OCI-LY7 (cell line): Measurements from ENCODE around the gene NCBP1. TPM values are rescaled to one million over a fixed set of nuclear protein-coding genes. Genes with fewer than 3 reads are reported as not detected.
"Not testable (repeated sequence)": the region's sequence is repeated elsewhere in the genome, so short reads cannot be mapped to it uniquely, and the experiment has no call there.

Source experiments
- BruUV-seq: library from RNA; stranded (reverse); fragments of 400-500 nt; replicated peaks from 2 replicates; lab custom pipeline; 2021; lab: Mats Ljungman, UMichigan
- CTCF ChIA-PET: fragments of 300-600 bp; sonication (Branson Sonifier 250); formaldehyde crosslinking; loops from one replicate; lab custom pipeline; 2022; ENCODE audit warnings: antibody characterized with exemption; ENCODE audit not compliant: unreplicated experiment; lab: Charles Lee
- POLR2A ChIA-PET: fragments of 300-600 bp; sonication (Branson Sonifier 250); formaldehyde crosslinking; loops from one replicate; lab custom pipeline; 2022; ENCODE audit warnings: antibody characterized with exemption; lab: Charles Lee
- DNase-seq: peaks from one replicate; pipeline ENCODE4 v3.0.0-alpha.2; 2015; ENCODE audit warnings: low spot score
- H2AFZ ChIP-seq: fragments of 200-600 bp; sonication (generic), shearing (Covaris generic); 2 replicates; pipeline ENCODE4 v1.6.1; 2014; ENCODE audit warnings: mild to moderate bottlenecking, antibody characterized with exemption, low read length, moderate library complexity
- H3K27ac ChIP-seq: fragments of 200-600 bp; sonication (generic); 2 replicates; pipeline ENCODE4 v1.5.1; 2014; ENCODE audit warnings: mixed run types, low read depth, mild to moderate bottlenecking, moderate library complexity, low read length, inconsistent platforms; ENCODE audit not compliant: poor library complexity, severe bottlenecking
- H3K36me3 ChIP-seq: fragments of 200-600 bp; sonication (generic); 2 replicates; pipeline ENCODE4 v1.6.1; 2014; ENCODE audit warnings: mild to moderate bottlenecking, antibody characterized with exemption, low read length, moderate library complexity, mixed read lengths; ENCODE audit not compliant: insufficient read depth
- H3K4me1 ChIP-seq: fragments of 200-600 bp; sonication (generic); 2 replicates; pipeline ENCODE4 v1.5.1; 2014; ENCODE audit warnings: mild to moderate bottlenecking, low read length; ENCODE audit not compliant: insufficient read depth, poor library complexity, severe bottlenecking
- H3K4me2 ChIP-seq: fragments of 200-600 bp; sonication (generic); 2 replicates; pipeline ENCODE4 v1.6.1; 2014; ENCODE audit warnings: mild to moderate bottlenecking, low read length
- H3K4me3 ChIP-seq: fragments of 200-600 bp; sonication (generic); 2 replicates; pipeline ENCODE4 v1.5.1; 2014; ENCODE audit warnings: mild to moderate bottlenecking, low read depth, low read length; ENCODE audit not compliant: poor library complexity, severe bottlenecking
- H3K79me2 ChIP-seq: fragments of 200-600 bp; sonication (generic); 2 replicates; pipeline ENCODE4 v1.6.1; 2016; ENCODE audit warnings: low read depth, mild to moderate bottlenecking, low read length, moderate library complexity, mixed read lengths; ENCODE audit not compliant: insufficient read depth
- H3K9me2 ChIP-seq: fragments of 200-600 bp; sonication (generic); 2 replicates; pipeline ENCODE4 v1.6.1; 2016; ENCODE audit warnings: mild to moderate bottlenecking, low read length, mixed read lengths; ENCODE audit not compliant: insufficient read depth
- H3K9me3 ChIP-seq: fragments of 200-600 bp; sonication (generic); 2 replicates; pipeline ENCODE4 v1.6.1; 2014; ENCODE audit warnings: mild to moderate bottlenecking, mixed run types, low read length, mixed read lengths
- H4K20me1 ChIP-seq: fragments of 200-600 bp; sonication (generic); 2 replicates; pipeline ENCODE4 v1.6.1; 2014; ENCODE audit warnings: mild to moderate bottlenecking, antibody characterized with exemption, low read length, moderate library complexity, mixed read lengths; ENCODE audit not compliant: insufficient read depth
- CTCF ChIP-seq: fragments of 200-600 bp; sonication (generic); conservative IDR thresholded peaks from 2 replicates; pipeline ENCODE4 v1.5.1; 2014; ENCODE audit warnings: mild to moderate bottlenecking, antibody characterized with exemption, low read length, moderate library complexity, mixed read lengths
- EZH2phosphoT487 ChIP-seq: fragments of 200-600 bp; sonication (generic); IDR thresholded peaks from 2 replicates; pipeline ENCODE4 v1.6.1; 2018; ENCODE audit warnings: low read depth, borderline replicate concordance, mild to moderate bottlenecking, mixed run types, antibody characterized with exemption, low read length, moderate library complexity, mixed read lengths
- intact Hi-C: fragments of 100-400 bp; cut with micrococcal nuclease; formaldehyde crosslinking; loops from one replicate; pipeline ENCODE4 v1.10.0; 2022; ENCODE audit not compliant: unreplicated experiment
- total RNA-seq, 2 experiments: library from RNA; depleted of rRNA in 1 of 2; stranded (reverse); fragments of >200 nt in 1 of 2; shearing (Covaris generic) in 1 of 2; gene quantifications; 2 replicates each; pipeline ENCODE4 v1.2.3, GENCODE V29; 2014 to 2022

NCBP1 gene
- total RNA-seq, 2 experiments from 2014 or later = 37.8 to 54.7 TPM

GRCh38 chr9:97697837-97698236 lies 64.2 kb downstream of the NCBP1 start:
- H3K4me1 ChIP-seq = peaks cover 47% of the 10 kb centered on the region
- BruUV-seq = no TSS peak
- no peaks in the 10 kb centered on the region for H3K9me3 ChIP-seq
- H2AFZ ChIP-seq = peak overlapping the region; percentile 88
- ChIA-PET CTCF (no interaction called here), POLR2A (interaction anchor here (1.0 to 4.0 kb wide), 4 partner anchors 10 to 348 kb away, joined by 3 to 22 read pairs (median 3); partner anchors contain the start of genes NCBP1 and TSTD2)
- H3K9me2 ChIP-seq = no peaks in the 10 kb centered on the region
- H4K20me1 ChIP-seq = no peaks in the 10 kb centered on the region; the same call in 1 of the 2 replicates
- peak overlapping the region; percentile 62 for H3K27ac ChIP-seq
- peak overlapping the region; percentile 93 for H3K4me2 ChIP-seq
- no peak for DNase-seq
- no peak for TF ChIP-seq CTCF
- H3K79me2 ChIP-seq = peaks cover 25% of the 10 kb centered on the region; the same call in 1 of the 2 replicates
- H3K36me3 ChIP-seq = peaks cover 13% of the 10 kb centered on the region; the same call in 1 of the 2 replicates
- H3K4me3 ChIP-seq = peak overlapping the region; percentile 85
- intact Hi-C loops = loop anchor here (2.0 kb wide), 2 partner anchors 65 to 287 kb away; partner anchors contain the start of genes NCBP1 and TSTD2

DNA sequence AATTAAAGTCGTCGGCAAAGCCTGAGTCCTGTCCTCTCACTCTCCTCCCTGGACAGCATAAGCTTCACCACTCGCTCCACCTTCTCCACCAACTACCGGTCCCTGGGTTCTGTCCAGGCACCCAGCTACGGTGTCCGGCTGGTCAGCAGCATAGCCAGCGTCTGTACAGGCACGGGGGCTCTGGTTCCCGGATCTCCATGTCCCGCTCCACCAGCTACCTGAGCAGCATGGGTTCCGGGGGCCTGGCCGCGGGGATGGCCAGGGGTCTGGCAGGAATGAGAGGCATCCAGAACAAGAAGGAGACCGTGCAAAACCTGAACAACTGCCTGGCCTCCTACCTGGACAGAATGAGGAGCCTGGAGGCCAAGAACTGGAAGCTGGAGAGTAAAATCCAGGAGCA lies 65.2 kb downstream of the NCBP1 start:
- intact Hi-C loops = no loop called here
- Histone ChIP-seq H3K79me2 (peaks cover 23% of the 10 kb centered on the region; the same call in 1 of the 2 replicates), H3K36me3 (0 out of 2 replicates have a peak, but pooled peaks cover 3% of the 10 kb centered on the region), H3K9me3 (no peaks in the 10 kb centered on the region), H2AFZ (peak overlapping the region; percentile 40; the same call in 1 of the 2 replicates), H4K20me1 (no peaks in the 10 kb centered on the region; the same call in 1 of the 2 replicates), H3K27ac (no peak overlapping the region), H3K4me2 (no peak overlapping the region), H3K4me3 (no peak overlapping the region), H3K4me1 (peaks cover 40% of the 10 kb centered on the region), H3K9me2 (no peaks in the 10 kb centered on the region)
- POLR2A ChIA-PET = interaction anchor here (4.0 kb wide), 1 partner anchor 66 kb away, joined by 22 read pairs; the partner anchor contains the start of genes NCBP1 and TSTD2
- no TSS peak for BruUV-seq
- no peak for DNase-seq
- TF ChIP-seq EZH2phosphoT487 (no peak), CTCF (no peak)
- CTCF ChIA-PET = interaction anchor here (0.6 kb wide), 1 partner anchor 1094 kb away, joined by 3 read pairs; no protein-coding TSS in a partner anchor

DNA sequence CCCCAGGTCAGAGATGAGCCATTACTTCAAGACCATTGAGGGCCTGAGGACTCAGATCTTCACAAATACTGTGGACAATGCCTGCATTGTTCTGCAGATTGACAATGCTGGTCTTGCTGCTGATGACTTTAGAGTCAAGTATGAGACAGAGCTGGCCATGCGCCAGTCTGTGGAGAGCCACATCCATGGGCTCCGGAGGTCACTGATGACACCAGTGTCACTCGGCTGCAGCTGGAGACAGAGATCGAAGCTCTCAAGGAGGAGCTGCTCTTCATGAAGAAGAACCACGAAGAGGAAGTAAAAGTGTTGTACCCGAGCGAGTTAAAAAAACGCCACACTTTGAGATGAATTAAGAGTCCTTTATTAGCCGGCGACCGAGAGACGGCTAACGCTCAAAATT lies 65.7 kb downstream of the NCBP1 start:
- H3K9me3 ChIP-seq, CTCF ChIA-PET, H4K20me1 ChIP-seq, H3K9me2 ChIP-seq, H3K36me3 ChIP-seq, intact Hi-C loops, H3K27ac ChIP-seq, BruUV-seq, H3K4me3 ChIP-seq, H3K4me2 ChIP-seq: not testable (repeated sequence)
- Histone ChIP-seq H2AFZ (peak overlapping the region; percentile 40; the same call in 1 of the 2 replicates), H3K4me1 (peaks cover 36% of the 10 kb centered on the region), H3K79me2 (peaks cover 19% of the 10 kb centered on the region; the same call in 1 of the 2 replicates)
- POLR2A ChIA-PET = interaction anchor here (4.0 kb wide), 1 partner anchor 66 kb away, joined by 22 read pairs; the partner anchor contains the start of genes NCBP1 and TSTD2
- peak; percentile 14 for DNase-seq

DNA sequence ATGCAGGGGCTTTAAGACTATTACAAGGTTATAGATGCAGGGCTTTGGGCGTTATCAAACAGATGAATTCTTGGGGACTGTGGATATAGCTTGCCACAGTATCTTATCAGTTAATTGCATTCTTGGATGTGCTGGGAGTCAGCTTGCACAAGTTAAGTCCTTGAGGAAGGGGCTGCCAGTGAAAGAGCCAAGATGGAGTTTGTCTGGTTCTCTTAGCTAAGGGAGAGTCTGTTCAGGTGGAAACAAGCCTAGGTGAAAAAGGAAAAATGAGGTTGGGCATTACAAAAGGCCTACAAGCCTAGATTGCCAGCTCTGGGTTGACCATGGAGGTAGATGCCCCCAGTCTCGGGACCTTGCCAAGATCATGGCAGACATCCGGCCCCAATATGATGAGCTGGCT lies 66.2 kb downstream of the NCBP1 start:
- H2AFZ ChIP-seq = peak overlapping the region; percentile 40; the same call in 1 of the 2 replicates
- H3K4me1 ChIP-seq = peaks cover 31% of the 10 kb centered on the region
- H3K9me3 ChIP-seq, intact Hi-C loops, H4K20me1 ChIP-seq, CTCF ChIA-PET, H3K27ac ChIP-seq, BruUV-seq, H3K9me2 ChIP-seq, H3K4me2 ChIP-seq, H3K36me3 ChIP-seq, H3K4me3 ChIP-seq, DNase-seq: not testable (repeated sequence)
- peaks cover 16% of the 10 kb centered on the region; the same call in 1 of the 2 replicates for H3K79me2 ChIP-seq
- POLR2A ChIA-PET = interaction anchor here (0.6 kb wide), 1 partner anchor 497 kb away, joined by 4 read pairs; no protein-coding TSS in a partner anchor
